Measurements from ENCODE around the gene ASB5. TPM values are rescaled to one million over a fixed set of nuclear protein-coding genes. Genes with fewer than 3 reads are reported as not detected.

ASB5 gene
- total and polyA plus RNA-seq, 2 of the 8 experiments (the other 6 are each of a cell fraction or from before 2014, with no cell fraction given): 0.02 TPM; not detected in 1

DNA sequence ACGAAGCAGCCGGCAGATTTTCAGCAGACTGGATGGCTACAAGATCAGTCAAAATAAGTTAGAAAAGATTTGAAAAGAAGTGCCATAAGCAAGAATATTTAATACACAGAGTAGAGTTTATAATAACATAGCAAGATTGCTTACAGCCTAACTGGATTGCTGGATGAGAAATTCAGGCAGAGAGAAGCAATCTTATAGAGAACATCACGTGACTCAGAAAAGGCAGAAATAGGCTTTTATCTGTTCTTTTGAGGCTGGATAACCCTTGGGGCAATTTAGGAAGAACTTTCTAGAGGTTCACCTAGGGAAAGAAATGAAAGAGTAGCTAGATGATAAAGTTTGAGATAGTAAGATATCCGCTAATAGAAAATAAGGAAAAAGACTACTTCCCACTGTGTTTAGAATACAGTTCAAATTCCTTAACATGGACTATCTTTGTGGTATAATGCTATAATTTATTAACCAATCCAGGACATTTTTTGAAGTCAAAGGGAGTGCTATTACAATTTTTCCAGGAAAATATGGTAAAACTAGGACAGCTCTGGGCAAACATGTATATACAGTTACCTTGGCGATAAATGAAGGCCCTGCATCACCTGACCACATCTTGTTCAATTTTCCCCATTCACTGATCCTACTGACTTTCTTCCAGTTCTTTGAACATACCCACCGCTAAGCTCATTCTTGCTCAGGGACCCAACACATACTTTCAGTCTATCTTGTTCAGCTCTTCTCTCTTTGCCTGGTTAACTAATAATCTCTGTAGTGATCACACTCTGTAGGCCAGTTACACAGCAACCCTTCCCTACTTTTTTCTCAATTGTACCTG, 38.0 kb upstream of the ASB5 start:
- Histone ChIP-seq H4K91ac (replicated peaks; ENCODE audit: insufficient read length, low read length) (no peak overlapping the region), H3K79me1 (ENCODE audit: low read depth, low read length) (no peaks in the 10 kb centered on the region), H3K4me2 (ENCODE audit: insufficient read depth in 1 of 2, low read depth in 2 of 2, low read length in 2 of 2) (no peak overlapping the region), H3K56ac (replicated peaks; ENCODE audit: insufficient read length, low read depth, low read length) (no peak overlapping the region), H3K23ac (ENCODE audit: insufficient read length) (no peak overlapping the region), H2BK5ac (ENCODE audit: low read depth, low read length) (no peak overlapping the region), H4K20me1 (replicated peaks in 1 of 2; ENCODE audit: control insufficient read depth in 1 of 2, insufficient read depth in 2 of 2, low read length in 2 of 2) (no peaks in the 10 kb centered on the region), H2BK20ac (ENCODE audit: low read length) (no peak overlapping the region), H3K4me3 (ENCODE audit: extremely low read depth in 1 of 4, insufficient read depth in 2 of 4, low read depth in 3 of 4, low read length in 4 of 4) (no peak overlapping the region), H2AK5ac (ENCODE audit: low read depth, low read length) (no peak overlapping the region), H3K4me1 (replicated peaks in 1 of 4; ENCODE audit: control insufficient read depth in 3 of 4, insufficient read depth in 4 of 4, low read length in 3 of 4) (no peaks in the 10 kb centered on the region), H3K9me3 (ENCODE audit: insufficient read depth in 2 of 2, low read depth in 1 of 2, low read length in 1 of 2) (no peaks in the 10 kb centered on the region), H3K27ac (ENCODE audit: low read depth, low read length) (no peak overlapping the region), H2AFZ (ENCODE audit: low read length) (no peak overlapping the region), H3K14ac (ENCODE audit: insufficient read length) (no peak overlapping the region), H3K27me3 (replicated peaks in 1 of 4; ENCODE audit: control insufficient read depth in 3 of 4, extremely low read depth in 1 of 4, insufficient read depth in 3 of 4, low read length in 3 of 4) (peaks cover 0 to 10% (median 3%) of the 10 kb centered on the region in 4 experiments; a peak in 5 of 7 replicates), H3K9ac (replicated peaks in 1 of 4; ENCODE audit: extremely low read depth in 1 of 4, low read depth in 3 of 4, low read length in 3 of 4) (no peak overlapping the region), H2BK120ac (replicated peaks; ENCODE audit: low read depth, low read length) (no peak overlapping the region), H2BK15ac (ENCODE audit: low read length) (no peak overlapping the region), H3K23me2 (ENCODE audit: low read depth, low read length) (no peaks in the 10 kb centered on the region), H3K36me3 (ENCODE audit: control insufficient read depth in 2 of 4, insufficient read depth in 4 of 4, low read length in 3 of 4) (no peaks in the 10 kb centered on the region; a peak in 1 of 8 replicates), H3K4ac (replicated peaks; ENCODE audit: insufficient read length, low read depth, low read length) (no peak overlapping the region), H3K79me2 (ENCODE audit: control insufficient read depth in 1 of 2, insufficient read depth in 2 of 2, low read length in 2 of 2) (no peaks in the 10 kb centered on the region), H2BK12ac (ENCODE audit: low read depth, low read length) (no peak overlapping the region), H3K18ac (ENCODE audit: extremely low read depth, low read length) (no peak overlapping the region), H4K5ac (ENCODE audit: insufficient read length, low read depth, low read length) (no peak overlapping the region), H4K8ac (ENCODE audit: extremely low read depth, insufficient read depth, low read length) (no peak overlapping the region)
- DNase-seq (ENCODE audit: low read depth in 1 of 2, low spot score in 2 of 2) (no peak), FAIRE-seq (no peak)
- 87% methylated on average over 6 of the region's 6 CpGs; no CpG with 5 or more reads in 1 of the 2 experiments for WGBS, 2 experiments (ENCODE audit: extremely low coverage in 1 of 2, insufficient coverage in 1 of 2, insufficient read length in 1 of 2, insufficient replicate concordance in 2 of 2, low coverage in 1 of 2, low lambda C conversion rate in 2 of 2, missing lambda C conversion rate in 1 of 2)
- POLR2A ChIA-PET (ENCODE audit: partially characterized antibody): interaction anchor here (0.7 to 1.1 kb wide), 3 partner anchors 9 to 12 kb away, joined by 3 to 4 read pairs (median 3); partner anchors contain the start of gene SPCS3
- CTCF ChIA-PET (ENCODE audit: partially characterized antibody): interaction anchor here (0.6 to 2.0 kb wide), 6 partner anchors 14 to 768 kb away, joined by 3 to 7 read pairs (median 4); no protein-coding TSS in a partner anchor
- TF ChIP-seq SUZ12 (IDR thresholded peaks at IDR 0.05; ENCODE audit: low read length) (no peak), CHD2 (IDR thresholded peaks at IDR 0.05; ENCODE audit: low read length) (no peak), TAF7 (optimal IDR thresholded peaks at IDR 0.05; ENCODE audit: borderline replicate concordance, low read depth, low read length) (no peak), GABPA (IDR thresholded peaks at IDR 0.05; ENCODE audit: borderline replicate concordance, insufficient read depth, low read length) (no peak), KDM5A (IDR thresholded peaks at IDR 0.05; ENCODE audit: low read length) (no peak), CEBPB (IDR thresholded peaks at IDR 0.05; ENCODE audit: low read depth, low read length) (no peak), BACH1 (IDR thresholded peaks at IDR 0.05; ENCODE audit: low read length) (no peak), POU5F1 (IDR thresholded peaks at IDR 0.05; ENCODE audit: low read depth, low read length) (no peak), JUN (IDR thresholded peaks at IDR 0.05; ENCODE audit: low read depth, low read length) (no peak)
- TF ChIP-seq, protein P1, sequence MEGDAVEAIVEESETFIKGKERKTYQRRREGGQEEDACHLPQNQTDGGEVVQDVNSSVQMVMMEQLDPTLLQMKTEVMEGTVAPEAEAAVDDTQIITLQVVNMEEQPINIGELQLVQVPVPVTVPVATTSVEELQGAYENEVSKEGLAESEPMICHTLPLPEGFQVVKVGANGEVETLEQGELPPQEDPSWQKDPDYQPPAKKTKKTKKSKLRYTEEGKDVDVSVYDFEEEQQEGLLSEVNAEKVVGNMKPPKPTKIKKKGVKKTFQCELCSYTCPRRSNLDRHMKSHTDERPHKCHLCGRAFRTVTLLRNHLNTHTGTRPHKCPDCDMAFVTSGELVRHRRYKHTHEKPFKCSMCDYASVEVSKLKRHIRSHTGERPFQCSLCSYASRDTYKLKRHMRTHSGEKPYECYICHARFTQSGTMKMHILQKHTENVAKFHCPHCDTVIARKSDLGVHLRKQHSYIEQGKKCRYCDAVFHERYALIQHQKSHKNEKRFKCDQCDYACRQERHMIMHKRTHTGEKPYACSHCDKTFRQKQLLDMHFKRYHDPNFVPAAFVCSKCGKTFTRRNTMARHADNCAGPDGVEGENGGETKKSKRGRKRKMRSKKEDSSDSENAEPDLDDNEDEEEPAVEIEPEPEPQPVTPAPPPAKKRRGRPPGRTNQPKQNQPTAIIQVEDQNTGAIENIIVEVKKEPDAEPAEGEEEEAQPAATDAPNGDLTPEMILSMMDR (IDR thresholded peaks at IDR 0.05; ENCODE audit: control extremely low read depth in 1 of 3, insufficient read depth in 1 of 3, low read depth in 1 of 3, low read length in 3 of 3): no peak

Measured in H1 (cell line).